ENCODE results near the gene NUDT14.

Gene NUDT14

GRCh38 chr14:105223770-105224544 lies 42.8 kb upstream of the NUDT14 start:
- H3K4me2 ChIP-seq (ENCODE audit: insufficient read depth, low read length): no peak overlapping the region
- peaks cover 80% of the 10 kb centered on the region for H3K36me3 ChIP-seq (ENCODE audit: insufficient read depth, low read length)
- H4K20me1 ChIP-seq (ENCODE audit: insufficient read depth, low read length): peaks cover 21% of the 10 kb centered on the region
- H3K79me2 ChIP-seq (ENCODE audit: insufficient read depth, low read length): peaks cover 6% of the 10 kb centered on the region; the same call in 1 of the 2 replicates
- DNase-seq (no peak), ATAC-seq (ENCODE audit: insufficient read depth, low read depth) (no peak)
- H3K9me3 ChIP-seq (ENCODE audit: insufficient read depth, low read length, severe bottlenecking): no peaks in the 10 kb centered on the region
- H3K4me1 ChIP-seq (ENCODE audit: insufficient read depth, low read length): no peaks in the 10 kb centered on the region
- H3K9ac ChIP-seq (ENCODE audit: low read depth, low read length): no peak overlapping the region
- H3K27me3 ChIP-seq (ENCODE audit: insufficient read depth, low read length, poor library complexity): no peaks in the 10 kb centered on the region
- no peak overlapping the region for H3K4me3 ChIP-seq (ENCODE audit: low read depth in 1 of 2, low read length in 2 of 2)
- H3K27ac ChIP-seq (ENCODE audit: low read length): no peak overlapping the region
- no peak for TF ChIP-seq EZH2 (IDR thresholded peaks at IDR 0.05; ENCODE audit: borderline replicate concordance, low read depth, low read length, severe bottlenecking)
- no peak for TF ChIP-seq CTCF (IDR thresholded peaks at IDR 0.05; ENCODE audit: borderline replicate concordance, extremely low read depth, low read length, poor library complexity, severe bottlenecking)
- no peak overlapping the region for H2AFZ ChIP-seq (ENCODE audit: low read depth, low read length)

DNA sequence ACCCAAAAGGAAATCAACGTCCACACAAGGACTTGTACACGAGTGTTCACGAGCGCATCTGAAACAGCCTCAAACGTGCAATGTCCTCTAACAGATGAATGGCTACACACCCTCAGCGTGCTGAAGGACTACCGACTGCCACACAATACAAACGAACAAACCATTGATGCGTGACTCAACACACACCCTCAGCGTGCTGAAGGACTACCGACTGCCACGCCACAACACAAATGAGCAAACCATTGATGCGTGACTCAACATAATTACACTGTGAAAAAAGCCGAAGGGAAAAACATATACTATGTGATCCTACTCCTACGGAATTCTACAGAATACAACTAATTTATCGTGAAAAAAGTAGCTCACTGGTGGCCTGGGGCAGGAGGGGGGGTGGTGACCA lies 42.1 kb upstream of the NUDT14 start:
- DNase-seq: no peak
- H3K27me3 ChIP-seq (ENCODE audit: insufficient read depth, low read length, poor library complexity): no peaks in the 10 kb centered on the region
- peaks cover 3% of the 10 kb centered on the region; the same call in 1 of the 2 replicates for H3K79me2 ChIP-seq (ENCODE audit: insufficient read depth, low read length)
- H3K4me3 ChIP-seq (ENCODE audit: low read depth in 1 of 2, low read length in 2 of 2): no peak overlapping the region
- TF ChIP-seq EZH2 (IDR thresholded peaks at IDR 0.05; ENCODE audit: borderline replicate concordance, low read depth, low read length, severe bottlenecking): no peak
- H3K4me1 ChIP-seq (ENCODE audit: insufficient read depth, low read length): no peaks in the 10 kb centered on the region
- H4K20me1 ChIP-seq (ENCODE audit: insufficient read depth, low read length): peaks cover 15% of the 10 kb centered on the region
- no peak overlapping the region for H3K4me2 ChIP-seq (ENCODE audit: insufficient read depth, low read length)
- peaks cover 82% of the 10 kb centered on the region for H3K36me3 ChIP-seq (ENCODE audit: insufficient read depth, low read length)
- ATAC-seq (ENCODE audit: insufficient read depth, low read depth): no peak
- H3K9ac ChIP-seq (ENCODE audit: low read depth, low read length): no peak overlapping the region
- no peak overlapping the region for H2AFZ ChIP-seq (ENCODE audit: low read depth, low read length)
- H3K9me3 ChIP-seq (ENCODE audit: insufficient read depth, low read length, severe bottlenecking): no peaks in the 10 kb centered on the region
- no peak overlapping the region for H3K27ac ChIP-seq (ENCODE audit: low read length)

DNA sequence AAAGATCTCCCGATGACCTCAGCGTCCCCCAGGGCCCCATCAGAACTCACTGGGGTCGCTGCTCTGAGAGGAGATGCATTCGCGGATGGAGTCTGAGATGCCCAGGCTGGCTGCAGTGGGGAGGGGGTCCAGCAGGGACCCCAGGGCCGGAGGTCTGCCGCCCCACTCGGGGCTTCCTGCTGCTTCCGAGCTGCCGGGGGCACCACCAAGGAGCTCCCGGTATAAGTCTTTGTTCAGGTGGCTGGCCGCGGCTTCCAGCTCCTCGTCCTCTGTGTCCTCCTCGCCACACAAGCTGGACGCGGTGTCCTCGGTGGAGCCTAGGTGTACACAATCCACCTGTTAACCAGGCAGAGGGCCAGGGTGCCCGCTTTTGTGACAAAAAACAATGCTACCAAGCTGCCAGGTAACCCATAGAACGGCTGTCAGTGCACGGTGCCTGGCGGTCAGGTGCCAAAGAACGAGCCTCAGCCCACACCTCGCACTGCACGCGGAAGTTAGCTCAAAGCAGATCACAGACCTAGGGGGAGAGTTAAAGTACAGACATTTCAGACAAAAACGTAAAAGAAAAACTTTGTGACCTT lies 40.6 kb upstream of the NUDT14 start:
- Histone ChIP-seq H3K79me2 (ENCODE audit: insufficient read depth, low read length) (no peaks in the 10 kb centered on the region), H3K4me3 (ENCODE audit: low read depth in 1 of 2, low read length in 2 of 2) (no peak overlapping the region), H3K9me3 (ENCODE audit: insufficient read depth, low read length, severe bottlenecking) (no peaks in the 10 kb centered on the region), H4K20me1 (ENCODE audit: insufficient read depth, low read length) (peaks cover 15% of the 10 kb centered on the region), H3K27ac (ENCODE audit: low read length) (no peak overlapping the region), H3K9ac (ENCODE audit: low read depth, low read length) (no peak overlapping the region), H3K27me3 (ENCODE audit: insufficient read depth, low read length, poor library complexity) (no peaks in the 10 kb centered on the region), H3K4me1 (ENCODE audit: insufficient read depth, low read length) (no peaks in the 10 kb centered on the region), H3K36me3 (ENCODE audit: insufficient read depth, low read length) (peaks cover 91% of the 10 kb centered on the region), H2AFZ (ENCODE audit: low read depth, low read length) (no peak overlapping the region), H3K4me2 (ENCODE audit: insufficient read depth, low read length) (no peak overlapping the region)
- DNase-seq (no peak), ATAC-seq (ENCODE audit: insufficient read depth, low read depth) (no peak)
- TF ChIP-seq EZH2 (IDR thresholded peaks at IDR 0.05; ENCODE audit: borderline replicate concordance, low read depth, low read length, severe bottlenecking): no peak
- no peak for TF ChIP-seq CTCF (IDR thresholded peaks at IDR 0.05; ENCODE audit: borderline replicate concordance, extremely low read depth, low read length, poor library complexity, severe bottlenecking)
